ENCODE results near the gene RPP38.
A peak's percentile ranks its signal among the peaks of the same experiment; 100 is the strongest.

GRCh38 chr10:15084502-15084922 is 12.6 kb upstream of the RPP38 start:
- TF ChIP-seq YY1 (IDR thresholded peaks at IDR 0.05) (no peak), CTCF (IDR thresholded peaks at IDR 0.05; ENCODE audit: low read depth, low read length, missing input control) (no peak), HNF4A (conservative IDR thresholded peaks at IDR 0.05) (peak; percentile 39 to 55), RAD21 (IDR thresholded peaks at IDR 0.05) (peak in 1 of 2 donors; percentile 44), RXRA (IDR thresholded peaks at IDR 0.05) (no peak), HNF4G (IDR thresholded peaks at IDR 0.05) (no peak), REST (IDR thresholded peaks at IDR 0.05) (peak; percentile 28), TAF1 (conservative IDR thresholded peaks at IDR 0.05) (no peak), ATF3 (IDR thresholded peaks at IDR 0.05) (peak; percentile 23), JUND (IDR thresholded peaks at IDR 0.05) (peak in 1 of 2 donors; percentile 44), SP1 (IDR thresholded peaks at IDR 0.05) (peak; percentile 82)

All from liver (tissue), 3 donors.